ENCODE results near the gene GPR132.
"Not testable (repeated sequence)": the region's sequence is repeated elsewhere in the genome, so short reads cannot be mapped to it uniquely, and the experiment has no call there.

The GPR132 gene

GRCh38 chr14:105065280-105066228, at the start of gene GPR132:
Gene GPR132, minus strand, starts transcription at chr14:105065430. Its CDS starts 10,010 bp downstream, at chr14:105055420.
- peak; percentile 86 for DNase-seq (ENCODE audit: low spot score)

GRCh38 chr14:105109243-105109642, 44.0 kb upstream of the GPR132 start:
- DNase-seq (ENCODE audit: low spot score) = not testable (repeated sequence)

- no peak for DNase-seq (ENCODE audit: low spot score)
Measured at GRCh38 chr14:105108516-105108864, 43.3 kb upstream of the GPR132 start.

GRCh38 chr14:105107781-105108515, 42.7 kb upstream of the GPR132 start:
- DNase-seq (ENCODE audit: low spot score) = no peak

GRCh38 chr14:105107351-105107750, 42.1 kb upstream of the GPR132 start:
- no peak for DNase-seq (ENCODE audit: low spot score)

GRCh38 chr14:105105158-105105557, 39.9 kb upstream of the GPR132 start:
- no peak for DNase-seq (ENCODE audit: low spot score)

GRCh38 chr14:105102893-105103292, 37.7 kb upstream of the GPR132 start:
- DNase-seq (ENCODE audit: low spot score) = no peak

GRCh38 chr14:105102361-105102870, 37.2 kb upstream of the GPR132 start:
- DNase-seq (ENCODE audit: low spot score) = no peak

GRCh38 chr14:105100910-105101309, 35.7 kb upstream of the GPR132 start:
- DNase-seq (ENCODE audit: low spot score) = no peak

GRCh38 chr14:105099778-105100177, 34.5 kb upstream of the GPR132 start:
- no peak for DNase-seq (ENCODE audit: low spot score)

- no peak for DNase-seq (ENCODE audit: low spot score)
Measured at GRCh38 chr14:105098316-105098715, 33.1 kb upstream of the GPR132 start.

- DNase-seq (ENCODE audit: low spot score) = no peak
Measured at GRCh38 chr14:105097794-105098127, 32.5 kb upstream of the GPR132 start.

- DNase-seq (ENCODE audit: low spot score) = no peak
Measured at GRCh38 chr14:105096206-105096875, 31.1 kb upstream of the GPR132 start.

- DNase-seq (ENCODE audit: low spot score) = no peak
Measured at GRCh38 chr14:105095236-105095805, 30.1 kb upstream of the GPR132 start.

GRCh38 chr14:105094193-105094907, 29.1 kb upstream of the GPR132 start:
- no peak for DNase-seq (ENCODE audit: low spot score)

- peak; percentile 92 for DNase-seq (ENCODE audit: low spot score)
Measured at GRCh38 chr14:105093431-105094192, 28.4 kb upstream of the GPR132 start.

- peak; percentile 77 for DNase-seq (ENCODE audit: low spot score)
Measured at GRCh38 chr14:105093038-105093430, 27.8 kb upstream of the GPR132 start.

- DNase-seq (ENCODE audit: low spot score) = peak; percentile 90
Measured at GRCh38 chr14:105092171-105093037, 27.2 kb upstream of the GPR132 start.

GRCh38 chr14:105091517-105092170, 26.4 kb upstream of the GPR132 start:
- DNase-seq (ENCODE audit: low spot score) = peak; percentile 99

Measured in SW480 (cell line).